Loucy (cell line): ENCODE data around the gene MINK1.

Experiments used
- EZH2phosphoT487 ChIP-seq: fragments of 200-600 bp; IDR thresholded peaks from 2 replicates; pipeline ENCODE4 v1.6.1; 2018; ENCODE audit warnings: antibody characterized with exemption, mild to moderate bottlenecking, moderate library complexity, borderline replicate concordance
- TF ChIP-seq, protein P1 (sequence below): fragments of 200-600 bp; sonication (generic); conservative IDR thresholded peaks from 2 replicates; pipeline ENCODE4 v1.5.1; 2014; ENCODE audit warnings: mild to moderate bottlenecking, antibody characterized with exemption, low read length

- TF ChIP-seq, protein P1, sequence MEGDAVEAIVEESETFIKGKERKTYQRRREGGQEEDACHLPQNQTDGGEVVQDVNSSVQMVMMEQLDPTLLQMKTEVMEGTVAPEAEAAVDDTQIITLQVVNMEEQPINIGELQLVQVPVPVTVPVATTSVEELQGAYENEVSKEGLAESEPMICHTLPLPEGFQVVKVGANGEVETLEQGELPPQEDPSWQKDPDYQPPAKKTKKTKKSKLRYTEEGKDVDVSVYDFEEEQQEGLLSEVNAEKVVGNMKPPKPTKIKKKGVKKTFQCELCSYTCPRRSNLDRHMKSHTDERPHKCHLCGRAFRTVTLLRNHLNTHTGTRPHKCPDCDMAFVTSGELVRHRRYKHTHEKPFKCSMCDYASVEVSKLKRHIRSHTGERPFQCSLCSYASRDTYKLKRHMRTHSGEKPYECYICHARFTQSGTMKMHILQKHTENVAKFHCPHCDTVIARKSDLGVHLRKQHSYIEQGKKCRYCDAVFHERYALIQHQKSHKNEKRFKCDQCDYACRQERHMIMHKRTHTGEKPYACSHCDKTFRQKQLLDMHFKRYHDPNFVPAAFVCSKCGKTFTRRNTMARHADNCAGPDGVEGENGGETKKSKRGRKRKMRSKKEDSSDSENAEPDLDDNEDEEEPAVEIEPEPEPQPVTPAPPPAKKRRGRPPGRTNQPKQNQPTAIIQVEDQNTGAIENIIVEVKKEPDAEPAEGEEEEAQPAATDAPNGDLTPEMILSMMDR: no peak
- no peak for TF ChIP-seq EZH2phosphoT487
Observed at GRCh38 chr17:4853208-4853671, 20.1 kb downstream of the MINK1 start.
